Measurements from ENCODE around the gene TTN.
A peak's percentile ranks its signal among the peaks of the same experiment; 100 is the strongest.

The TTN gene

DNA sequence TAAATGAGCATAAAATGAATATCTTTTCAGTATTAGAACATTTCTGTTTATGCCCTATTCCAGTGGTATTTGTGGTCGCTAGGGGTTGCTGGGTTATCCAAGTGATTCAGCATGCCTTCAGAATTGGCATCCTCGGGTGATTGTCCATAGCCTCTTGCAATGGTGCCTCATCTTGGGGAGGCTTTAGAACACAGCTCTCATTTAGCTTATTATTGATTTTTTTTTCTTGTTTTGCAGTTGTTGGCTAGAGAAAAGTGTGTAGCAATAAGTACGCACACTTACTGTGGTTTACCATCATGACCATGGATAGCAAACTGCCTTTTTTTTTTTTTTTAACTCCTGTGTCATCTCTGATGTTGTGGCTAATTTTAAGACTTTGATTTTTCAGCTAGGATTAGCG is 293.3 kb downstream of the TTN start:
- DNase-seq (ENCODE audit: extremely low spot score, insufficient read length, low read depth) (no peak), FAIRE-seq (no peak)

DNA sequence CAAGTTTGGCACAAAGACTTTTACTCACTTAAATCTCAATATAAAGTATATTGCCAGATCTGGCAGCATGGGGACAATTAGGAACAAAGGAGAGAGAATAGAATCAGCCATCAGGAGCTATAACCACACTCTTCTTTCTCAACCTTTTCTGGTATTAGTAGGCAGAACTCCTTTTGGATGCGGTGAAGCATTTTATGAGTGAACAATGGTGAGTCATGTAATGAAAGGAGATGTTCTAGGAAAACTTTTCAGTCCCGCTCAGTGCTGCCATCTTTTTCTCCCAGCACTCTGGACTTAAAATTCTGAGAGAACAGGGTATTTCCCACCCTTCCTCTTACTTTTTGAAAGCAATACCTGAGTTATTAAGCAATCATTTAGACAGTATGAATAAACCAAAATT is 294.7 kb downstream of the TTN start:
- no peak for DNase-seq (ENCODE audit: extremely low spot score, insufficient read length, low read depth)
- no peak for FAIRE-seq

DNA sequence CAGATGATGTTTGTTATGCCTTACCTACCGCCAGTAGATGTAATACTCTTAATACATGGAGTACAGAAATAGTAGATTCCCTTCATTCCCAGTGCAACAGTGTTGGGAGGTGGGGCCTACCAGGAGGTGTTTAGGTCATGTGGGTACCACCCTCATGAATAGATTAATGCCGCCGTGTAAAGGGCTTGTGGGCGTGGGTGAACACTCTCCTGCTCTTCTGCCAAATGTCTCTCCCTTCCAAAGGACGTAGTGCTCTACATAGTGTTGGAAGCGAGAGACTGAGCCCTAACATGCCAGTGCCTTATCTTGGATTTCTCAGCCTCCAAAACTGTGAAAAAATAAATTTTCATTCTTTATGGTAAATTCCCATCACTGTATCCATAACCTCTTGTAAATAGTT is 296.8 kb downstream of the TTN start:
- DNase-seq (ENCODE audit: extremely low spot score, insufficient read length, low read depth) (no peak), FAIRE-seq (no peak)

DNA sequence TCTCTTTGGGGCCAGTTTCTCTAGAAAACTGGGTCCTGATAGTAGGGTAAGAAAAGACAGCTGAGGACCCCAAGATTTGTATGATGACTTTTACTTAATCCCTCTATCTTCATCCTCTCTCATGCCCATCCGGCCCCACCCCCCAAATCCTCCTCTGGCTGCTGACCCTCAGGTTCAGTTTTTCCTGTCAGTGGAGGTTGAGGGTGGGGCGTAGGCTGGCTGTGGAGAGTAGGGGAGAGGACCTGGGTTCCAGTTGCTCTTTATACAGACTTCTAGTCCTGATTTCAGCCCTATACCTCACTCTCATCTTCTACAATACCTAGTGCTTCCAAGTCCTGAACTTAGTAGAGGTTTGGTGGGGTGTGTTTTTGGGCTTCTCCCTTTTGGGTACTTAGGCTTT is 298.6 kb downstream of the TTN start:
- DNase-seq (ENCODE audit: extremely low spot score, insufficient read length, low read depth): no peak
- no peak for FAIRE-seq

DNA sequence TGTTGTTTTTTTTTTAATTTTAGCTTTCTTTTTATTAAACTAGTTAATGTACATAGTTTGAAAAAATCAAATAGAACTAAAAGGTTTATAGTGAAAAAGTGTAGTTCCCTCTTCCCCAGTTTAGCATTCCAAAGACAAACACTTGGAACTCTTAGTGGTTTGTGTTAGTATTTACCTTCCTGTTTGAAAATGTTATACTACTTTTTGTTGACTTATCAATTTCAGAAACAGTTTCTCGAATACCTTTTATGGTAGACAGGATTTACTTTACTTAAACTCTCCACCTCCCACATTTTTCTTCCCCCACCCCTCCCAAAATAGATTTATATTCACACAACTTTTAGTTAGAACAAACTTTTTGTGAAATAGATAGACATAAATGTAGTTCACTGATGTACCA is 300.3 kb downstream of the TTN start:
- DNase-seq (ENCODE audit: extremely low spot score, insufficient read length, low read depth): no peak
- FAIRE-seq: no peak

DNA sequence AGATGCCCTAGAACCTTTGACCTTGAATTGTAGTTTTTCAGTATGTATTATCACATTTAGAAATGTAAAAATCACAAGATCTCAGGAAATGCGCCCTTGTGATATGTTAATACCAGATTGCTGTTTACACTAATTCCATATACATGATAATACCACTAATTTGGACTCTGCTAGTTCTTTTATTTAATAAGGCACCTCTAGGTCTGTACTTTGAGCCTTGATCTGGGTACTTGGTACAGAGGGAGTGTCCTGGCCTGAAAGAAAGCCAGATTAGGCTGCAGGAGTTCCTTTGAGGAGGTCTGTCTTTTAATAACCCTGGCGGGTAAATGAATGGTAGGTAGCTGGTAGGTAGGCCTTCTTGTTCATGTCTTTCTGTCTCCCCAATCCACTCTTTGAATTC is 300.7 kb downstream of the TTN start:
- FAIRE-seq: no peak
- DNase-seq (ENCODE audit: extremely low spot score, insufficient read length, low read depth): no peak

DNA sequence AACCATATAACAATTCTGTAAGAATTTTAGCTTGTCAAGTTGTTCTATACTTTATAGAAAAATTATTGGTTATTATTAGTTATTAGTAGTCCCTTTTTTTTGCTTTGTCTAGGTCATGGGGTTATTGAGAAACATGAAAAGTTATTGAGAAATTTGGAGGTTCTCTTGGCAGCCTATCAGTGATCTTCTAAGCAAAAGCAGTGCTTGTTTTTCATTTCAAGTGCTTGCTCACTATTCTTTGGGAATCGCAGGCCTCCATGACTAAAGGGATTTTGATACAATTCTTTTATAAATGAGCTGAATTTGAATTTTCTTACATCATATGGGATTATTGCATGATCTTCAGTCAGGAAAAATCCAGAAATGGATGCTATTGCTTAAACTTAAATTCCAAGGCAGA is 301.1 kb downstream of the TTN start:
- no peak for DNase-seq (ENCODE audit: extremely low spot score, insufficient read length, low read depth)

DNA sequence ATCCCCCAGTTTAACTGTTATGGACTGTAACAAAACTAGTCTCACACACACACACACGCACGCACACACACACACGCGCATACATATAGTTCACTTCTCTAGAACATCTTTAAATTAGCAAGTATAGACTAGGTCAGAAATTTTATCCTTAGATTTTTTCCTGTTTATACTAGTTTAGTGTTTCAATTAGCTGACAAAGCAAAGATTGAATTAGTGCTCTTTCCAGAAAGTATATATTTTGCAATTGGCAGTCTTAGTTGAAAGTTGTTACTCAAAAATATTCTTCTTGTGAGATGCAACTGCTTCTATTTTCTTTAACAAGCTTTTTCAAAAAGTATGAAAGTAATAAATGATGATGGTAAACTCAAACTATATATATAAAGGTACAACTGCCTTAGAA is 304.5 kb downstream of the TTN start:
- no peak for DNase-seq (ENCODE audit: extremely low spot score, insufficient read length, low read depth)
- FAIRE-seq: no peak

More for the DNA sequence above, 301.1 kb downstream of the TTN start:
- no peak for FAIRE-seq

DNA sequence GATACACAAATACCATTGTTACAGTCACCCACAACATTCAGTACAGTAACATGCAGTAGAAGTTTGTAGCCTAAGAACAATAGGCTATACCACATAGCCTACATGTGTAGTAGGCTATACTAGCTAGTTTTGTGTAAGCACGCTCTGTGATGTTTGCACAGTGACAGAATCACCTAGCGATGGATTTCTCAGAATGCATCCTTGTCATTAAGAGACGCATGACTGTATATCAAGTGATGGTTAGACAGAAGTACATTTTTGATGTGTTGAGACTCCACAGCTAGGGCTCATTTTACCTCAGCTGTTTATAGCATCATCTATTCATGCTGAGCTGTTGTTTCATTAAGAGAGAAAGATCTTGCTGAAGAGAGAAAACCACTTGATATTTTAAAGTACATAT is 307.6 kb downstream of the TTN start:
- FAIRE-seq: no peak
- DNase-seq (ENCODE audit: extremely low spot score, insufficient read length, low read depth): no peak

DNA sequence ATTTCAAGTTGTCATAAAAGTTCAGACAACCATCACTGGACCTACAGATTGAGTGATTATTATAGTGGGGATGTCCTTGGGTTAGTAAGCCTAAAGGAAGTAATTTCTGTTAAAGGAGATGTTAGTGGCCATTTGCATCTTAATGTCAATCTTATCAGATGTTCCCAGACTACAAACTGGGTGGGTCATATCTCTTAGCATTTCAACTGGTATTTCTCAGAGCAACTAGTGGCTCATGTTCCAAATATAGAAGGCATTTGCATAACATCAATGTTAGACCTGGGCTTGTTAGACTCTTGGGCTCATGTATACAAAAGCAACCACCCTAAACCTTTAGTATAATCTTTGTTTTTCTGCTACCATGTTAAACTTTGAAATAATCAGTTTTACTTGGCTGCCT is 309.1 kb downstream of the TTN start:
- no peak for DNase-seq (ENCODE audit: extremely low spot score, insufficient read length, low read depth)
- FAIRE-seq: no peak

DNA sequence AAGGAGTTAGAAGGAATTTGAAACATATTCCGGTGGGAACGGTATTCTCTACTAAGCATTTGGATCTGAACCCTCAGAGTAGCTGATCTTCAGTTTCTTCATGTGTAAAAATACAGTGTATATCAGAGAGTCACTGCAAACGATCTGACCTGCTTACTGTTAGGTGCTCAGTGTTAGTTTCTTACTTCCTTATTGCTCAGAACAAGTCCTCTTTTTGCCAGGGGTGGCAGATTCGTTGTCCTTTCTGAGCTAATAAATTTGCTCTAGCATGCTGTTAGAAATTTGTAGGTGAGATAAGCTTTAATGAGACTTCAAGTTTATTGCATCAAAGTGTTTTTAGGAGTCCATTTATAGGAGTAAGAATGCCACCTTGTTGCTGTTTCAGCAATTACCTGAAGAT is 311.2 kb downstream of the TTN start:
- FAIRE-seq: no peak
- DNase-seq (ENCODE audit: extremely low spot score, insufficient read length, low read depth): no peak

DNA sequence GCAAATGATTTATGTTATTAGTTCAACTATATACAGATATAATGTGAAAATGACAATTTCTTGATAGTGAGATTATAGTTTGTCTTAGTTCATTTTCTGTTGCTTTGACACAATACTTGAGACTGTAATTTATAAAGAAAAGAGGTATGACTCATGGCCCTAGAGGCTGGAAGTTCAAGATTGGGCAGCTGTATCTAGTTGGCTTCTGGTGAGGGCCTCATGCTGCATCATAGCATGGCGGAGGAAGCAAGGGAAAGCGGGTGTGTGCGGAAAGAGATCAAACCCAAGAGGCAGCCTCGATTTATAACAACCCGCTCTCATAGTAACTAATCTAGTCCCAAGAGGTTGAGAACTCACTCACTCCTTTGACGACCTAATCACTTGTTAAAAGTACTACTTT is 315.6 kb downstream of the TTN start:
- DNase-seq (ENCODE audit: extremely low spot score, insufficient read length, low read depth) (no peak), FAIRE-seq (no peak)

DNA sequence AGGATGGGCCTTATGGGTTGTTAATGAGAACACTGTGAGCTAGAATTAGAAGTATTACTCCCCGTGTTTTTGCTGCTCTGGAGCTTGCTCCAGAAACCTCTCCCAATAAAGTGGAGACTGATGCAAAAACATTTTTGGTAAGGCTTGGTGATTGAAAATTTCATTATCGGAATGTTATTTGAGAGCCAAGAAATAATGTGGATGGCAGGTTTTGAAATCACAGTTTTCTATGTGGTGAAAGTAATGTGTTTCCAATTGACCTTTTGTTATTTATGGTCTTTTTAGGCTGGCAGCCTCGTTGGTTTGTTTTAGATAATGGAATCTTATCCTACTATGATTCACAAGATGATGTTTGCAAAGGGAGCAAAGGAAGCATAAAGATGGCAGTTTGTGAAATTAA is 321.9 kb downstream of the TTN start:
- no peak for DNase-seq (ENCODE audit: extremely low spot score, insufficient read length, low read depth)

DNA sequence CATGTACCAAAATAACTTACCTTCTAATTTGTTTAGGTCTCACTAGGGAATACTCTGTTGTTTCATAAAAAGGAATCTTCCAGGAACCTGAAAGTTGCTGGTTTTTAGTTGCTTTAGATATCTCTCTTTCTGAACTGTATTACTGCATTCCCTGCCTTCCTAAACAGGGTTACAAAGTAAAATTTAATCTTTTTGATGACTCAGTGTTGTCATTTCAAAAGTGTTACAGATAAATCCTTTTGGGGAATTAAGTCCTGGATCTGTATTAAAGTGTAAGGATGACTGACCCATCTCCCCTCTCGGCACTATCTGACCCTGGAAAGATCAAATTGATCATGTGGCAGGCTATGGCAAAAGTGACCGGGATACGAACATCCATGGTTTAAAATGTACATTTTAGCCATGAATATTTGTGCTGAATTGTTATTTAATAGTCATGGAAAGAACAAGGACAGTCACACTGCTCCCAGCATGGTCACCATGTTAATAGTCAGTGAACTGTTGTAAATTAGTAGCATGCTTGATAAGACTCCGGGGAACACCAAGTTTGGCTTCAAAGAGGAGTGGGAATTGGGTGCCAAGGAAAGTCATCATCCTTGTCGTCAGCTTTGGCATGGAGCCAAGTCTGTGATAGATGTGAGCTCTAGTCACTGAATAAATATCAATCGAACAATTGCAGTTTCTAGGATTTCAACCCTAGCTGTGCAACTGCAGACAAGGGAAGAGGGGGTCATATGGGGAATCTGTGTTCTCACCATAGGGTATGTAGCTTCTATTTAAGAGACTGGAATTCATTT is 322.8 kb downstream of the TTN start:
- FAIRE-seq: no peak
- DNase-seq (ENCODE audit: extremely low spot score, insufficient read length, low read depth): no peak

More for the DNA sequence above, 321.9 kb downstream of the TTN start:
- FAIRE-seq: no peak

DNA sequence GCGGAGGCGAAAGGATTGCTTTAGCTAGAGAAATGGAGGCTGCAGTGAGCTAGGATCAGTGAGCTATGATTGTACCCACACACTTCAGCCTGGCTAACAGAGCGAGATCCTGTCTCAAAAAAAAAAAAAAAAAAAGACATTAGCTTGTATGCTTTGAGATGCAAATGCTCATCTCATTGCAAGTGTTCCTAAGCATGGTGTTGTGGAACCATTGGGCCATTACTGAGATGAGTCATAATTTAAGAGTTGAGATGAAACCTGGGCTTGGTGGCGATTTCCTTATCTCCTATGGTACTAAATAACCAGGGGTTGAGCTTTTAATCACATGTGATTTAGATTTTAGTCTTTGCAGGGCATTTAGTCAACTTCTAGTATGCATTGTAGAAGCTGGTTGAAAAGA is 324.8 kb downstream of the TTN start:
- peak; percentile 42 for FAIRE-seq
- no peak for DNase-seq (ENCODE audit: extremely low spot score, insufficient read length, low read depth)

DNA sequence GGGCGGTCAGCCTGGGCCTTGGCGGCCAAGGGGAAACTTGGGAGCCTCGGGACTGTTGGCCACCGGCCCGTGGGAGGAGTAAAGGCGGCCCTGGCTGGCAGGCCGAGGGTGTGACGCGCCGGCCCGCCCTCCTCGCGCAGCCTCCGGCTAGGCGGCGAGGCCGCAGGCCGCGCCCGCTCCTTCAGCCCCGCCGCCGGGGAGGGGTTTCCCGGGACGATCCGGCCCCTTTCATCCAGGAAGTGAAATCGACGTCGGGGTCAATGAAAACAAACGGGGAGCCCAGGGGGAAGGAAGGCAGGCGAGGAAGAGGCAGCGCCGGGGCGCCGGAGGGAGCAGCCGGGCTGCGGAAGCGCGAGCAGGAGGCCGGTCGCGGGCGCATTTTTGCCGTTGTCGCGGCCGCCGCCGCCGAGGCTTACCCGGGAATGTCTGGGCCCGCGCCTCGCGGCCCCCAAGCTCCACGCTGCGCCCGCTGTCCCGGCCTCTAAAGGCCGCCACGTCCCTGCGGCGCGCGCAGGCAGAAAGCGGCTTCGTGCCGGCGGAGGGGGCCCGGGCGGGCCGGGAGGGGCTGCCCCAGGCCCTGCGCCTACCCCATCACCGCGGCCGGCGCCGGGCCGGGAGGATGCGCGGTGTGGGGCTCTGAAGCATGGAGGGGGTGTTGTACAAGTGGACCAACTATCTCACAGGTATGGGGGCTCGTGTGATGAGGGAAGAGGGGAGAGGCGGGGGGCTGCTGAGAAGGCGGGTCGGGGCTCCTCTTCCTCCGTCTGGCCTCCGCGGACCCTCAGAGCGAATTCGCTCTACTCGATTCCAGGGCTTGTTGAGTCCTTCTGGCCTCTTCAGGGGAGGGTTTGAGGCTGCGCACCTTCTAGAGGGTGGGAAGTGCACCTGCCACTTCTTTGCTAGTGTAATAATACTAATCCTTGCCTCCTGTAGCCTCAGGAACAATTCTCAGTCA is 326.7 kb downstream of the TTN start, which contains the start of gene PLEKHA3:
Gene PLEKHA3 (plus strand): TSS at position 231 of the 955 bp plus-strand sequence. CDS start 413 bp downstream, at position 644.
- DNase-seq (ENCODE audit: extremely low spot score, insufficient read length, low read depth) (peak; percentile 71), FAIRE-seq (peak; percentile 84)

DNA sequence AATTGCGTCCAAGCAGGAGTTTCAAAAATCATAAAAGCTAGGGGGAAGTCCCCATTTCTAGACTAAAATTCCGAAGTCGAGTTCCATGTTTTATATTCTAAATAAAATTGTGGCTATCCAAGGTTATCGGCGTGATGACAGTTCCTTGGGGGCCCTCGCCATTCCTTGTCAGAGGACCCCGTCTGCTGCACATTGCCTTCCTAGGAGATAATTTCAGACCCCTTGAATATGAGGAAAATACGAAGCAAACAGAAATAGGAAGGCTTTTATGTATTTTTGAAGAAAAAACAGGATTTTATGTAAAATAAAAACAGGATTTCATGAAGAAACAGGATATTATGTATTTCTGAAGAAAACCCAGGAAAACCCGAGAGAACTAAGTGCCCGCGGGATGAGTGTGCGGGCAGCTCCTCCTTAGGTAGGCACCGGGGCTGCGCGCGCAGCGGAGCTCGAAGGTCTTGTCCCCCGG is 327.4 kb downstream of the TTN start:
- FAIRE-seq (no peak), DNase-seq (ENCODE audit: extremely low spot score, insufficient read length, low read depth) (no peak)

DNA sequence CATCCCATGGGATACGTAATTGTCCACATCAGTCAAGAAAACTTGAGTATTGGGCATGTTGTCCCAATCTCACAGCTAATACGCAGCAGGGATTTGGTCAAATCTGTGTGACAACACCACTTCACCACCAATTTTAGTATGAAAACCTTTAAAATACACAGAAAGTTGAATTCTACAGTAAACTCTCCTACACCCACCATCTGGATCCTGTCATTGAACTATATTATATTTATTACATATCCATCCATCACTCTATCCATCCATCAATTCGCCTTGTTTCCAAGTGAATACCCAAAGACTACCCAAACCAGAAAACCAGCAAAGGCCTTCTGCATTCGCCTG is 328.0 kb downstream of the TTN start:
- DNase-seq (ENCODE audit: extremely low spot score, insufficient read length, low read depth) (no peak), FAIRE-seq (no peak)

DNA sequence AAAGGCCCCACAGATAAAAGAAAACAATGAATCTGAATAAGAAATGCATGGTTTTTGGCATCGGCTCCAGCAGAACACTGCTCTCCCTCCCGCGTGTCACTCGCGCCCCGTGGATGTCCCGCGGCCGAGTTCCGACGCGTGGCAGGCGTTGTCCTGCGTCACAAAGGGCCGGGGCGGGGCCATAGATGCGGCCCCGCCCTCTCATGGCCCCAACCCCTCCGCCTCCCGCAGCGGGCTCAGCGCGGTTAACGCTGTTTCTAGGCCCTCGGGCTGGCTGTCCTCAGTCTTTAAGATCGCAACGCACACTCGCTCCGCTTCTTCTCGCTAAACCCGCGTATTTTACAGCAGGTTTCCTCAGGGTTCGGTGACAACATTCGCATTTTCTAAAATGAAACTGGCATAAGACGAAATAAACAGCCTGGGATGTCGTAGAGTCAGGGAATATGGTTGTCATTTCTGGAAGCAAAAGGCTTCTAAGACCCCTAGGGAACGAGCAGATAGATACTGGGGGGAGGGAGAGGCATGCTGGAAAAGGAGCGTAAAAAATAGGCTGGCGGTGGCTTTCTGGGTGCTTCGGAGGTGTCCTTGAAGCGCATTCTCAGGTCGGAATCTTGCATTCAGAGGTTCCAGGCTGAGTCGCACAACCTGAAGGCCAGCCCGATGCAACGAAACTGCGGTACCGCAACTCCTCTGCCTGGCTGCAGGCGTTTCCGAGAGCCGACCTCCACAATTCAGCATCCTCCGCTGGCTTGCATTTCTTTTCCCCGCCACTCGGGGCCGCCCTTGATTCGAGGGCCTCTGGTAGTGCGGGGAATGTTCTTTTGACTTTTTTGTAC is 328.6 kb downstream of the TTN start, which contains the start of gene FKBP7:
Gene FKBP7 (minus strand): TSS at position 162 of the 836 bp plus-strand sequence. CDS start 101 bp downstream, at position 61.
- FAIRE-seq (peak; percentile 84), DNase-seq (ENCODE audit: extremely low spot score, insufficient read length, low read depth) (peak; percentile 62)

DNA sequence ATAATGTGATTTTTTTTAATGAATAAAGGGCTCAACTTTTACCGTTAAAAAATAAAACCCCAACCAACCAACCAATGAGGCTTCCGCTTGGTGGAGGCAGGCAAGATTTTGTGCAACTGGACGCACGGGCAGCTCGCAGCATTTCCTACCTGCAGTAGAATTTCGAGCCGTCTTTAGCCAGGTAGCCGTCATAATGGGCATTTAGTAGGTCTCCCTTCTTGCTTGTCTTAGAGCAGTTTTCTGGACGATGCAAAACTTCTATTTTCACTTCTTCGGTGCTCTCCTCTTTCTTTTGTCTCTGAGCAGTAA is 329.1 kb downstream of the TTN start:
- no peak for DNase-seq (ENCODE audit: extremely low spot score, insufficient read length, low read depth)
- FAIRE-seq: no peak

All from GM18507 (cell line).